Activated B cell treated with CpG ODN at 0.5 μM for 24 hours (primary cell): Measurements from ENCODE around the gene NT5C3B. TPM values are rescaled to one million over a fixed set of nuclear protein-coding genes. Genes with fewer than 3 reads are reported as not detected.

Source experiments
- ATAC-seq: fragments of 200-7000 bp; cut with Tn5 transposase; one replicate; pipeline ENCODE4 v1.10.0; 2021; ENCODE audit warnings: low read depth, mild to moderate bottlenecking, moderate library complexity
- CTCF ChIA-PET: fragments of 350-600 bp; sonication (Branson Sonifier 250); formaldehyde crosslinking; loops from one replicate; lab custom pipeline; 2021; ENCODE audit warnings: antibody characterized with exemption; lab: Charles Lee
- POLR2A ChIA-PET: fragments of 350-600 bp; sonication (Branson Sonifier 250); formaldehyde crosslinking; loops from one replicate; lab custom pipeline; 2021; ENCODE audit warnings: antibody characterized with exemption; lab: Charles Lee
- DNase-seq: peaks from one replicate; pipeline ENCODE4 v3.0.0; 2022
- H3K27ac Mint-ChIP-seq: one replicate; pipeline ENCODE4 v1.8.0; 2020; ENCODE audit warnings: mixed read lengths
- H3K27me3 Mint-ChIP-seq: one replicate; pipeline ENCODE4 v1.8.0; 2021; ENCODE audit warnings: mixed read lengths
- H3K36me3 Mint-ChIP-seq: one replicate; pipeline ENCODE4 v1.8.0; 2021; ENCODE audit warnings: low read depth, mixed read lengths
- H3K4me1 Mint-ChIP-seq: one replicate; pipeline ENCODE4 v1.8.0; 2021; ENCODE audit warnings: mixed read lengths
- H3K4me3 Mint-ChIP-seq: one replicate; pipeline ENCODE4 v1.8.0; 2020; ENCODE audit warnings: mild to moderate bottlenecking, mixed read lengths
- H3K9me3 Mint-ChIP-seq: one replicate; pipeline ENCODE4 v1.8.0; 2020; ENCODE audit warnings: mixed read lengths
- CTCF ChIP-seq: fragments of 200-600 bp; IDR thresholded peaks from one replicate; pipeline ENCODE4 v1.8.0; 2022; ENCODE audit warnings: antibody characterized with exemption, mild to moderate bottlenecking
- intact Hi-C: fragments of 100-400 bp; cut with micrococcal nuclease; formaldehyde crosslinking; loops from one replicate; pipeline ENCODE4 v1.15.1; 2024
- total RNA-seq: library from RNA; stranded (reverse); gene quantifications from 2 replicates; pipeline ENCODE4 v1.2.3, GENCODE V29; 2022

NT5C3B gene
- total RNA-seq, 1 donor from 2014 or later: 38.7 TPM

GRCh38 chr17:41811549-41812380 is 24.3 kb downstream of the NT5C3B start, which contains the start of gene P3H4:
TSS of gene P3H4 (minus strand) at chr17:41811949. CDS start at chr17:41811915, 34 bp downstream.
- peak within 1 kb of the TSS; percentile 66 for H3K27ac Mint-ChIP-seq
- ATAC-seq (peak; percentile 94), DNase-seq (peak; percentile 79)
- H3K4me3 Mint-ChIP-seq: peak within 1 kb of the TSS; percentile 87
- no peaks in the 10 kb centered on the region for H3K9me3 Mint-ChIP-seq
- ChIA-PET POLR2A (interaction anchor here (0.5 to 2.1 kb wide), 7 partner anchors 9 to 576 kb away, joined by 3 to 12 read pairs (median 3); partner anchors contain the start of genes EIF1, JUP, KLHL11 and STAT3), CTCF (interaction anchor here (0.7 to 2.4 kb wide), 7 partner anchors 10 to 707 kb away, joined by 3 to 12 read pairs (median 7); partner anchors contain the start of genes JUP and KLHL11)
- H3K27me3 Mint-ChIP-seq: peaks cover 9% of the 10 kb centered on the region
- peaks cover 15% of the 10 kb centered on the region for H3K4me1 Mint-ChIP-seq
- no peak for TF ChIP-seq CTCF
- no peaks in the 10 kb centered on the region for H3K36me3 Mint-ChIP-seq
- intact Hi-C loops: loop anchor here (2.0 kb wide), 2 partner anchors 53 to 73 kb away; partner anchors contain the start of gene KLHL11

- intact Hi-C loops: loop anchor here (2.0 kb wide), 2 partner anchors 54 to 72 kb away; partner anchors contain the start of gene KLHL11
- no peak overlapping the region for H3K27ac Mint-ChIP-seq
- TF ChIP-seq CTCF: no peak
- ATAC-seq (peak; percentile 23), DNase-seq (no peak)
- CTCF ChIA-PET: interaction anchor here (0.7 to 2.4 kb wide), 8 partner anchors 9 to 708 kb away, joined by 3 to 12 read pairs (median 6); partner anchors contain the start of genes JUP and KLHL11
- H3K36me3 Mint-ChIP-seq: no peaks in the 10 kb centered on the region
- H3K4me1 Mint-ChIP-seq: peaks cover 15% of the 10 kb centered on the region
- H3K9me3 Mint-ChIP-seq: no peaks in the 10 kb centered on the region
- H3K4me3 Mint-ChIP-seq: peak overlapping the region; percentile 87
- POLR2A ChIA-PET: interaction anchor here (0.5 to 2.1 kb wide), 6 partner anchors 9 to 577 kb away, joined by 3 to 12 read pairs (median 4); partner anchors contain the start of genes EIF1, KLHL11 and STAT3
- H3K27me3 Mint-ChIP-seq: peaks cover 9% of the 10 kb centered on the region
Measured at GRCh38 chr17:41810659-41811548, 25.1 kb downstream of the NT5C3B start.

GRCh38 chr17:41806685-41807445 is 29.2 kb downstream of the NT5C3B start:
- intact Hi-C loops: no loop called here
- Mint-ChIP-seq H3K9me3 (no peaks in the 10 kb centered on the region), H3K27ac (no peak overlapping the region), H3K4me3 (no peak overlapping the region), H3K36me3 (no peaks in the 10 kb centered on the region), H3K27me3 (peaks cover 3% of the 10 kb centered on the region), H3K4me1 (peaks cover 10% of the 10 kb centered on the region)
- ChIA-PET POLR2A (interaction anchor here (0.6 kb wide), 1 partner anchor 121 kb away, joined by 3 read pairs; no protein-coding TSS in a partner anchor), CTCF (no interaction called here)
- no peak for ATAC-seq
- no peak for DNase-seq
- no peak for TF ChIP-seq CTCF

- intact Hi-C loops: no loop called here
- POLR2A ChIA-PET: interaction anchor here (0.7 to 1.3 kb wide), 2 partner anchors 8 to 300 kb away, joined by 3 read pairs; partner anchors contain the start of gene P3H4
- no peak for DNase-seq
- Mint-ChIP-seq H3K36me3 (no peaks in the 10 kb centered on the region), H3K4me1 (peaks cover 17% of the 10 kb centered on the region), H3K27ac (peak overlapping the region; percentile 9), H3K27me3 (no peaks in the 10 kb centered on the region), H3K4me3 (no peak overlapping the region), H3K9me3 (no peaks in the 10 kb centered on the region)
- CTCF ChIA-PET: interaction anchor here (2.9 to 6.0 kb wide), 2 partner anchors 17 to 67 kb away, joined by 17 to 54 read pairs; partner anchors contain the start of genes HAP1 and JUP
- peak; percentile 66 for ATAC-seq
- TF ChIP-seq CTCF: no peak
Measured at GRCh38 chr17:41803049-41804020, 32.7 kb downstream of the NT5C3B start.
